HUES64 (cell line): ENCODE measurements around the gene MLLT3. TPM values are rescaled to one million over a fixed set of nuclear protein-coding genes. Genes with fewer than 3 reads are reported as not detected.
"Not testable (repeated sequence)": the region's sequence is repeated elsewhere in the genome, so short reads cannot be mapped to it uniquely, and the experiment has no call there.

Source experiments
- H3K27ac ChIP-seq: 2 replicates; pipeline ENCODE4 v1.7.0; 2013; ENCODE audit warnings: low read depth, low read length, inconsistent platforms
- H3K27me3 ChIP-seq: 2 replicates; pipeline ENCODE4 v1.6.1; 2013; ENCODE audit warnings: mild to moderate bottlenecking, low read length; ENCODE audit not compliant: insufficient read depth
- H3K36me3 ChIP-seq: 2 replicates; pipeline ENCODE4 v1.6.1; 2013; ENCODE audit warnings: mild to moderate bottlenecking, low read length; ENCODE audit not compliant: insufficient read depth
- H3K4me1 ChIP-seq: 2 replicates; pipeline ENCODE4 v1.6.1; 2013; ENCODE audit warnings: mild to moderate bottlenecking, low read length, moderate library complexity; ENCODE audit not compliant: insufficient read depth
- H3K4me3 ChIP-seq: 2 replicates; pipeline ENCODE4 v1.5.1; 2013; ENCODE audit warnings: mild to moderate bottlenecking, low read length, moderate library complexity
- H3K9ac ChIP-seq: 2 replicates; pipeline ENCODE4 v1.6.1; 2013; ENCODE audit warnings: mild to moderate bottlenecking, low read depth, low read length
- H3K9me3 ChIP-seq: 2 replicates; pipeline ENCODE4 v1.6.1; 2013; ENCODE audit warnings: low read depth, low read length; ENCODE audit not compliant: insufficient read depth
- WGBS: fragments of 150-250, 120-280 bp; methylation state at CpG from one replicate; pipeline ENCODE4 v1.1.7; 2013; ENCODE audit warnings: missing lambda C conversion rate; 5-methylcytosine and 5-hydroxymethylcytosine counted together
- polyA plus RNA-seq, 2 experiments: library from polyadenylated mRNA; stranded (reverse); fragments of 50-300 nt; gene quantifications; one replicate each; pipeline ENCODE4 v1.2.3, GENCODE V29; 2013

Gene MLLT3
- polyA plus RNA-seq (2013, experiment 1 of 2), result 15.7 TPM
- 21.6 TPM for polyA plus RNA-seq (2013, experiment 2 of 2)

DNA sequence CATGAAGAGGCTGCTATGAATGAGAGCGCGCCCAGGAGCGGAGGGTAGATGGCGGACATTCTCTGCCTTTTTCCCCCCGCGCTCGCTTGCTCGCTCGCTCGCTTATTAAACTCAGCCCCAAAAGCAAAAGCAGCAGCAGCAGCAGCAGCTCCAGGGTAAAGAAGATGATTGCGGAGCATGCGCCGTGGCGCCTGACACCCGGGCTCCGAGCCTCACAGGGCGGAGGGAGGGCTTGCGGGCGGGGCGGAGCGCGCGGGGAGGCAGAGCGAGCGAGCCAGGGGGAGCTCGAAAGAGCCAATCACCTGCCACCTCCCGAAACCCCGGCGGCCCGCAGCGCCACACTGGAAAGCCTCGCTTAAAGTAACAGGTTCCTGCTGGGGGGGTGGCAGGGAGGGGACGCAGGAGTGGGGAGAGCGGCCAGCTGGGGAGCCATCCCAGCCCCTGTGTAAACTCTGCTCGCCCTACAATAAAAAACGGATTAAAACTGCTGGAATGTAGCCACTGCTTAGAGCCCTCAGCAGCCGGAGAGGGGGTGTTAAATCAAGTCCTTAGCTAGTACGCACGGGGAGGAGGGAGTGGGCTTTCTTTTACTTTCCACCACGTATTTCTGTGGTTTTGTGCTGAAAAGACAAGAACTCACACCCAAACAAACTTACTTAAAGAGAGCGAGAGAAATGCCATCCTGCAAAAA, at the start of gene MLLT3:
Gene MLLT3 (minus strand): TSS at position 170 of the 691 bp plus-strand sequence.
- Histone ChIP-seq H3K4me3 (peak within 1 kb of the TSS; percentile 91), H3K9me3 (no peaks in the 10 kb centered on the region), H3K9ac (peak within 1 kb of the TSS; percentile 58), H3K27ac (peak within 1 kb of the TSS; percentile 74; the same call in 1 of the 2 replicates), H3K4me1 (peaks cover 23% of the 10 kb centered on the region), H3K27me3 (peaks cover 68% of the 10 kb centered on the region), H3K36me3 (no peaks in the 10 kb centered on the region)
- WGBS, result 1% methylated on average over 41 of the region's 41 CpGs

DNA sequence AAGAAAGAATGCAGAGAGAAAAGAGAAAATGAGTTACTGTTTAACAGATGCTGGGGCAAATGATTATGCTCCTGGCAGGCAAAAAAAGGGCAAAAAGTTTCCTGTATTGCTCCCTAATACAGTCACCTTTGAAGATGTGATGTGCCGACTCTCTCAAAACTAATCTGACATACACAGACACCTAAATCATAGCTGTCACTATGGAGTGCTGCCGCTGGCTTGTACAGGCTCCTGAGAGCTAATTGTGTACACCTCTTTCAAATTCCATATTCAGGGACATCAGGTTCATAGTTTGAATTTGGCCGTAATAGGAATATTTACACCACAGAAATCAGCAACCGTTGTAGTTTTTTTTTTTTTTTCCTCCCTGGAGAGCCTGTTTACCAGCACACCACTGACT, 49.3 kb upstream of the MLLT3 start:
- no peak overlapping the region for H3K4me3 ChIP-seq
- no peaks in the 10 kb centered on the region for H3K36me3 ChIP-seq
- no peaks in the 10 kb centered on the region for H3K9me3 ChIP-seq
- WGBS, result 96% methylated on average over 4 of the region's 4 CpGs
- peaks cover 15% of the 10 kb centered on the region for H3K4me1 ChIP-seq
- no peak overlapping the region for H3K27ac ChIP-seq
- H3K27me3 ChIP-seq, result no peaks in the 10 kb centered on the region
- no peak overlapping the region for H3K9ac ChIP-seq

DNA sequence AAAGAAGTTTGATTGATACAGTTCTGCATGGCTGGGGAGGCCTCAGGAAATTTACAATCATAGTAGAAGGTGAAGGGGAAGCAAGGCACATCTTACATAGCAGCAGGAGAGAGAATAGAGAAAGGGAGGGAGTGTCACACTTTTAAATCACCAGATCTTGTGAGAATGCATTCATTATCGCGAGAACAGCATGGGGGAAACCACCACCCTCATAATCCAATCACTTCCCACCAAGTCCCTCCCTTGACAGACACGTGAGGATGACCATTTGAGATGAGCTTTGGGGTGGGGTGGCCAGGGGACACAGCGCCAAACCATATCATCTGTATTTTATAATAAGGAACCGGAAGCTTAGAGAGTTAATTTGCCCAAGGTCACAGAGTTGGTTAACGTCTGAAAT, 48.1 kb upstream of the MLLT3 start:
- Histone ChIP-seq H3K27ac (no peak overlapping the region), H3K9me3 (no peaks in the 10 kb centered on the region), H3K4me3 (no peak overlapping the region), H3K36me3 (no peaks in the 10 kb centered on the region), H3K4me1 (peaks cover 17% of the 10 kb centered on the region), H3K9ac (no peak overlapping the region), H3K27me3 (no peaks in the 10 kb centered on the region)
- 76% methylated on average over 5 of the region's 6 CpGs for WGBS

DNA sequence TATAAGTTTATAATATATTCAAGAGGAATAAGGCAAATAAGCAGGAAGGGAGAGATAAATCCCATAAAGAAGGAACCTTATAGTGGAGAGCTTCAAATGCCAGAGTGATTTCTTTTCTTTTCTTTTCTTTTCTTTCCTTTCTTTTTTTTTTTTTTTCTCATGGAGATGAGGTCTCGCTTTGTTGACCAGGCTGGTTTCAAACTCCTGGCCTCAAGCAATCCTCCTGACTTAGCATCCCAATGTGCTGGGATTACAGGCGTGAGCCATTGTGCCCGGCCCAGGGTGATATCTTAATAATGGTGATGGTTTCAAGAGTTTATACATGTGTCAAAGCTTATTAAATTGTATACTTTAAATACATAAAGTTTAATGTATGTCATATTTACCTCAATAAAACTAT, 42.2 kb upstream of the MLLT3 start:
- Histone ChIP-seq H3K9me3 (no peaks in the 10 kb centered on the region), H3K36me3 (no peaks in the 10 kb centered on the region; the same call in 1 of the 2 replicates), H3K4me3 (no peak overlapping the region), H3K27ac (peak overlapping the region; percentile 69; the same call in 1 of the 2 replicates), H3K9ac (no peak overlapping the region), H3K4me1 (peaks cover 57% of the 10 kb centered on the region), H3K27me3 (no peaks in the 10 kb centered on the region)
- 34% methylated on average over 2 of the region's 3 CpGs for WGBS

DNA sequence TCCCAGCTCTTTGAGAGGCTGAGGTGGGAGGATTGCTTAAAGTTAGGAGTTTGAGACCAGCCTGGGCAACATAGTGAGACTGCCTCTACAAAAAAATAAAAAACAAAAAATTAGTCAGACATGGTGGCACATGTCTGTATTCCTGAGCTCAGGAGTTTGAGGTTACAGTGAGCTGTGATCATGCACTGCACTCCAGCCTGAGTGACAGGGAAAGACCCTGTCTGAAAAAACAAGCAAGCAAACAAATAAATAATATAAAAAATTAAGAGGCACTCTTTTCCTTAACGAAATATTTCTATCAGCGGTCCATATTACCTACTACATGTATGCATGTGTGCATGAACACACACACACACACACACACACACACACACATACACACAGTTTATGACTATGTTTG, 40.8 kb upstream of the MLLT3 start:
- no peaks in the 10 kb centered on the region for H3K9me3 ChIP-seq
- no peaks in the 10 kb centered on the region; the same call in 1 of the 2 replicates for H3K36me3 ChIP-seq
- H3K9ac ChIP-seq, result no peak overlapping the region
- 94% methylated on average over 2 of the region's 2 CpGs for WGBS
- H3K27me3 ChIP-seq, result no peaks in the 10 kb centered on the region
- H3K4me1 ChIP-seq, result peaks cover 62% of the 10 kb centered on the region
- H3K27ac ChIP-seq, result no peak overlapping the region
- no peak overlapping the region for H3K4me3 ChIP-seq

DNA sequence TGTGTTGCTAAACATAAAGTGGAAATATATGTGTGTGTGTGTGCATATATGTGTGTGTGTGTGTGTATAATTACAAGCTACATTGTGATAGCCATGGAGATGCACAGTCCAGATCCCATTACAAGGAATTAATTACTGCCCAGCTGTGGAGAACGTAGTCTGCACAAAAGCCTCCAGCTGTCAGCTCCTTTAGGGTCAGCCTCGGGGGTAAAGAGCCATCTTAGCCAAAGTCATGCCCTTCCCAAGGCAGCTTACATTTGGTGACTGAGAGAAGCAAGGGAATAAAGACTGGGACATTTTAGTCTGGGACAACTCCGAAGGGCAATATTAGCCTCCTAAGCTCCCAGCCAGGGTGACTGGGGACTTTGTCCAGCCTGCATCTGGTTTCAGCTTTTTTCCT, 39.9 kb upstream of the MLLT3 start:
- Histone ChIP-seq H3K36me3 (no peaks in the 10 kb centered on the region; the same call in 1 of the 2 replicates), H3K4me3 (no peak overlapping the region), H3K9me3 (no peaks in the 10 kb centered on the region), H3K9ac (no peak overlapping the region), H3K4me1 (peaks cover 57% of the 10 kb centered on the region), H3K27ac (no peak overlapping the region), H3K27me3 (no peaks in the 10 kb centered on the region)
- 69% methylated on average over 3 of the region's 3 CpGs for WGBS

DNA sequence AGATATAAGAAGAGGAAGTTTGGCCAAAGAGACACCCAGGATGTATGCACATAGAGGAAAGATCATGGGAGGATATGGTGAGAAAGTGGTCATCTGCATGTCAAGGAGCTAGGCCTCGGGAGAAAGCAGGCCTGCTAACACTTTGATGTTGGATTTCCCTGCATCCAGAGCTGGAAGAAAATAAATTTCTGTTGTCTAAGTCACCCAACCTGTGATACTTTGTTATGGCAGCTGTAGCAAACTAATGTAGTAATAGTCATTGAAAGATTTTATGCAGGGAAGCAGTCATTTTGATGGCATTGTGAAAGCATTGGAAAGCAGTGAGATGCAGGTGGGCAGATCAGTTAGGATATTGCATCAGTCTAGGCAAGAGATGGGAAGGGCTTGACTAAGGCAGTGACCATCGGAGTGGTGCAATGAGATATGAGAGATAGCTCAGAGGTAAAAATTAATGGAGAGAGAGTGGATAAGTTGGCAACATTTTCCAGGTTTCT, 37.2 kb upstream of the MLLT3 start:
- 73% methylated on average over 2 of the region's 2 CpGs for WGBS
- peak overlapping the region; percentile 66 for H3K4me3 ChIP-seq
- no peak overlapping the region for H3K9ac ChIP-seq
- no peaks in the 10 kb centered on the region for H3K27me3 ChIP-seq
- no peaks in the 10 kb centered on the region for H3K9me3 ChIP-seq
- H3K27ac ChIP-seq, result no peak overlapping the region
- H3K36me3 ChIP-seq, result no peaks in the 10 kb centered on the region; the same call in 1 of the 2 replicates
- H3K4me1 ChIP-seq, result peaks cover 46% of the 10 kb centered on the region

DNA sequence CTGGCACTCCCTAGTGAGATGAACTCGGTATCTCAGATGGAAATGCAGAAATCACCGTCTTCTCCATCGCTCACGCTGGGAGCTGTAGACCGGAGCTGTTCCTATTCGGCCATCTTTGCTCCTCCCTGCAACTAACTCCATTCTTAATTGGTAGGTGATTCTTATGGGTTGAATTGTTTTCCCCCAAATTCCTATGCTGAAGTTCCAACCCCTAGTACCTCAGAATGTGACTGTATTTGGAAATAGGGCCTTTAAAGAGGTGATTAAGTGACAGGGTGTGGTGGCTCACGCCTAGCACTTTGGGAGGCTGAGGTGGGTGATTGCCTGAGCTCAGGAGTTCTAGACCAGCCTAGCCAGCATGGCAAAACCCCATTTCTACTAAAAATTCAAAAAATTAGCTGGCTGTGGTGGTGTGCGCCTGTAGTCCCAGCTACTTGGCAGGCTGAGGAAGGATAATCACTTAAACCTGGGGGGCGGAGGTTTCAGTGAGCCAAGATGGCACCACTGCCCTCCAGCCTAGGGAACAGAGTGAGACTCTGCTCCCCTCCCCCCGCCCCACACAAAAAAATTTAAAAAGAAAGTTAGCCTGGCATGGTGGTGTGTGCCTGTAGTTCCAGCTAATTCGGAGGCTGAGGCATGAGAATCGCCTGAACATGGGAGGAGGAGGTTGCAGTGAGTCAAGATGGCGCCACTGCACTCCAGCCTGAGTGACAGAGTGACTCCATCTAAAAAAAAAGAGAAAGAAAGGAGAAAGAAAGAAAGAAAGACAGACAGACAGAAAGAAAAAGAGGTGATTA, 36.6 kb upstream of the MLLT3 start:
- Histone ChIP-seq H3K27ac (peak overlapping the region; percentile 60), H3K9ac (peak overlapping the region; percentile 82), H3K4me3 (peak overlapping the region; percentile 66)

DNA sequence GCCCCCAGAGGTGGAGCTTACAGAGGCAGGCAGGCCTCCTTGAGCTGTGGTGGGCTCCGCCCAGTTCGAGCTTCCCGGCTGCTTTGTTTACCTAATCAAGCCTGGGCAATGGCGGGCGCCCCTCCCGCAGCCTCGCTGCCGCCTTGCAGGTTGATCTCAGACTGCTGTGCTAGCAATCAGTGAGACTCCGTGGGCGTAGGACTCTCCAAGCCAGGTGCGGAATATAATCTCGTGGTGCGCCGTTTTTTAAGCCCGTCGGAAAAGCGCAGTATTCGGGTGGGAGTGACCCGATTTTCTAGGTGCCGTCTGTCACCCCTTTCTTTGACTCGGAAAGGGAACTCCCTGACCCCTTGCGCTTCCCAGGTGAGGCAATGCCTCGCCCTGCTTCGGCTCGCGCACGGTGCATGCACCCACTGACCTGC, 36.0 kb upstream of the MLLT3 start:
- peak overlapping the region; percentile 66 for H3K4me3 ChIP-seq
- peak overlapping the region; percentile 7; the same call in 1 of the 2 replicates for H3K27ac ChIP-seq
- H3K4me1 ChIP-seq, result peaks cover 34% of the 10 kb centered on the region
- H3K27me3 ChIP-seq, H3K9me3 ChIP-seq, H3K36me3 ChIP-seq: not testable (repeated sequence)
- under 1% methylated on average over 25 of the region's 27 CpGs for WGBS
- peak overlapping the region; percentile 82 for H3K9ac ChIP-seq

More for the DNA sequence above, 36.6 kb upstream of the MLLT3 start:
- no peaks in the 10 kb centered on the region for H3K9me3 ChIP-seq
- WGBS, result 46% methylated on average over 11 of the region's 13 CpGs
- H3K36me3 ChIP-seq, result no peaks in the 10 kb centered on the region; the same call in 1 of the 2 replicates
- H3K4me1 ChIP-seq, result peaks cover 40% of the 10 kb centered on the region
- H3K27me3 ChIP-seq, result no peaks in the 10 kb centered on the region

DNA sequence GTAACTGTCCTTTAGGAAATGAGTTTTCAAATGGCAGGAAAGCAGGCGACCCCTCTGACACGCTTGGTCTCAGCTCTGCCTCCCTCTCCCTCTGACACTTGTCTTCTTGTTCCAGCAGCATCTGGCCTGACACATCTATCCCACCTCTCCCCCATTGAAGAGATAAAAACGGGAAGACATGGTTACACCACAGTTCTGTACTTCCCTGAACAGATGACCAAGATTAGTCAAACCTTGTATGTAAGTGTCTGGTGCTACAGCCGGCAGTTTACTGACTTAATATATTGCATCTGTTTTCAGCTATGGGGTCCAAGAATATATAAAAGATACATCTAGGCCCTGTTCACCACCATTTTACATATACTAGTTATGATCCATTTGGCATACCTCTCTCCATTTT, 29.6 kb upstream of the MLLT3 start:
- H3K27me3 ChIP-seq, result no peaks in the 10 kb centered on the region
- H3K9ac ChIP-seq, result no peak overlapping the region
- no peaks in the 10 kb centered on the region for H3K9me3 ChIP-seq
- WGBS, result 94% methylated on average over 4 of the region's 4 CpGs
- no peaks in the 10 kb centered on the region for H3K36me3 ChIP-seq
- no peaks in the 10 kb centered on the region for H3K4me1 ChIP-seq
- H3K4me3 ChIP-seq, result no peak overlapping the region
- no peak overlapping the region for H3K27ac ChIP-seq

DNA sequence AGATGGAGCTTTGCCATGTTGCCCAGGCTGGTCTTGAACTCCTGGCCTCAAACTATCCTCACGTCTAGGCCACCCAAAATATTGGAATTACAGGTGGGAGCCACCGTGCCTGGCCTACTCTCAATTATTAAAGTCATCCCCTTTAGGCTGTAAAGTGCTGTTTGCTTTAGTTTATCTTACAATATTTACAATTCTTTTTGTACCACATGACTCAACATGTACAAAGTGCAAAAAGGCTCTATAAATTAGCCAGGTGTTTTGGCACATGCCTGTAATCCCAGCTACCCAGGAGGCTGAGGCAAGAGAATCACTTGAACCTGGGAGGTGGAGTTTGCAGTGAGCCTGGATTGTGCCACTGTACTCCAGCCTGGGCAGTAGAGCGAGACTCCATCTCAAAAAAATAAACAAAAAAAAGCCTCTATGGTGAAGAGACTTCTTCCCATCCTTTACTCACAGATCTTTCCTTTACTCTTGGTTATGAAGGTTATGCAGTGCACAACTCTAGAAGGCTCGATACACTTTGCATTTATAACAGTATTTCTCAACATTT, 28.5 kb upstream of the MLLT3 start:
- Histone ChIP-seq H3K27me3 (no peaks in the 10 kb centered on the region), H3K27ac (no peak overlapping the region), H3K4me3 (no peak overlapping the region), H3K9me3 (no peaks in the 10 kb centered on the region), H3K9ac (no peak overlapping the region), H3K4me1 (no peaks in the 10 kb centered on the region), H3K36me3 (no peaks in the 10 kb centered on the region)
- WGBS, result 95% methylated on average over 3 of the region's 4 CpGs
